Lower lobe of right lung (tissue), 2 donors: ENCODE measurements around the gene TAOK3. TPM values are rescaled to one million over a fixed set of nuclear protein-coding genes. Genes with fewer than 3 reads are reported as not detected.

ENCODE experiments used
- ATAC-seq, 2 donors: fragments of 200-7000 bp; cut with Tn5 transposase; one replicate each; pipeline ENCODE4 v1.9.1; 2020 to 2022; ENCODE audit warnings: mild to moderate bottlenecking in 2 of 2, moderate library complexity in 2 of 2
- DNase-seq: peaks from one replicate; pipeline ENCODE4 v3.0.0-alpha.2; 2020
- H3K27ac ChIP-seq: fragments of 200-600 bp; one replicate; pipeline ENCODE4 v1.8.0; 2022
- H3K27me3 ChIP-seq: fragments of 200-600 bp; one replicate; pipeline ENCODE4 v1.8.0; 2022; ENCODE audit warnings: low read depth
- H3K36me3 ChIP-seq: fragments of 200-600 bp; one replicate; pipeline ENCODE4 v1.8.0; 2022; ENCODE audit warnings: mild to moderate bottlenecking
- H3K4me1 ChIP-seq: fragments of 200-600 bp; one replicate; pipeline ENCODE4 v1.8.0; 2022
- H3K4me3 ChIP-seq: fragments of 200-600 bp; one replicate; pipeline ENCODE4 v1.8.0; 2022; ENCODE audit warnings: mild to moderate bottlenecking
- H3K9me3 ChIP-seq: fragments of 200-600 bp; one replicate; pipeline ENCODE4 v1.8.0; 2022
- CTCF ChIP-seq: fragments of 200-600 bp; IDR thresholded peaks from one replicate; pipeline ENCODE4 v1.8.0; 2022; ENCODE audit warnings: antibody characterized with exemption, mild to moderate bottlenecking
- intact Hi-C: fragments of 100-400 bp; cut with DNase I; formaldehyde crosslinking; loops from one replicate; pipeline ENCODE4 v1.11.0; 2022
- total RNA-seq: library from RNA; stranded (reverse); fragmentation: NEBNext Ultra II Directional; extraction: Animal tissue kit (Norgen Biotek cat#: 25700); gene quantifications from one replicate; pipeline ENCODE4 v1.2.1, GENCODE V29; 2021
- donor health status: DM: no; HTN: yes; CAD: no; lungs with severe emphysema.

The TAOK3 gene
- total RNA-seq, 1 donor from 2014 or later, result 68.8 TPM

- no peak overlapping the region for H3K27ac ChIP-seq
- H3K4me1 ChIP-seq, result peaks cover 14% of the 10 kb centered on the region
- H3K4me3 ChIP-seq, result no peak overlapping the region
- DNase-seq (no peak), ATAC-seq (no peak)
- no peaks in the 10 kb centered on the region for H3K36me3 ChIP-seq
- H3K9me3 ChIP-seq, result no peaks in the 10 kb centered on the region
- intact Hi-C loops, result no loop called here
- H3K27me3 ChIP-seq, result no peaks in the 10 kb centered on the region
- TF ChIP-seq CTCF, result no peak
These were observed 265.0 kb downstream of the TAOK3 start for GRCh38 chr12:118107694-118108093.

- no peaks in the 10 kb centered on the region for H3K27me3 ChIP-seq
- no peak overlapping the region for H3K4me3 ChIP-seq
- TF ChIP-seq CTCF, result no peak
- ATAC-seq (no peak), DNase-seq (no peak)
- intact Hi-C loops, result no loop called here
- H3K9me3 ChIP-seq, result no peaks in the 10 kb centered on the region
- H3K4me1 ChIP-seq, result peaks cover 18% of the 10 kb centered on the region
- no peaks in the 10 kb centered on the region for H3K36me3 ChIP-seq
- no peak overlapping the region for H3K27ac ChIP-seq
These were observed 265.7 kb downstream of the TAOK3 start for GRCh38 chr12:118107011-118107410.

- H3K4me3 ChIP-seq, result peak within 1 kb of the TSS; percentile 89
- ATAC-seq (peak; percentile 96 to 97), DNase-seq (peak; percentile 84)
- peaks cover 5% of the 10 kb centered on the region for H3K36me3 ChIP-seq
- no peaks in the 10 kb centered on the region for H3K27me3 ChIP-seq
- H3K9me3 ChIP-seq, result no peaks in the 10 kb centered on the region
- intact Hi-C loops, result no loop called here
- H3K27ac ChIP-seq, result peak within 1 kb of the TSS; percentile 85
- TF ChIP-seq CTCF, result no peak
- peaks cover 18% of the 10 kb centered on the region for H3K4me1 ChIP-seq
These were observed 268.9 kb downstream of the TAOK3 start, which contains the start of gene VSIG10 for GRCh38 chr12:118103601-118104382. Gene VSIG10, minus strand, starts transcription at chr12:118104011. Its CDS starts 340 bp downstream, at chr12:118103671.

- no peaks in the 10 kb centered on the region for H3K27me3 ChIP-seq
- H3K9me3 ChIP-seq, result no peaks in the 10 kb centered on the region
- peaks cover 5% of the 10 kb centered on the region for H3K36me3 ChIP-seq
- intact Hi-C loops, result no loop called here
- TF ChIP-seq CTCF, result no peak
- DNase-seq, result no peak
- H3K4me3 ChIP-seq, result peak overlapping the region; percentile 89
- H3K27ac ChIP-seq, result peak overlapping the region; percentile 85
- H3K4me1 ChIP-seq, result peaks cover 18% of the 10 kb centered on the region
- ATAC-seq, result peak; percentile 27 to 47
These were observed 269.5 kb downstream of the TAOK3 start for GRCh38 chr12:118103201-118103600.

- Histone ChIP-seq H3K27ac (peak overlapping the region; percentile 85), H3K4me3 (peak overlapping the region; percentile 89), H3K36me3 (peaks cover 5% of the 10 kb centered on the region), H3K27me3 (no peaks in the 10 kb centered on the region), H3K9me3 (no peaks in the 10 kb centered on the region), H3K4me1 (peaks cover 18% of the 10 kb centered on the region)
- intact Hi-C loops, result no loop called here
- no peak for ATAC-seq
- TF ChIP-seq CTCF, result no peak
- DNase-seq, result no peak
These were observed 270.1 kb downstream of the TAOK3 start for GRCh38 chr12:118102609-118103008.
